GM13976 (cell line): ENCODE data around the gene TDO2.

ENCODE experiments used
- DNase-seq: peaks from one replicate; pipeline ENCODE4 v3.0.0; 2012; ENCODE audit warnings: low spot score
- in situ Hi-C: fragments of 300-500 bp; cut with MboI; formaldehyde crosslinking; loops from one replicate; pipeline ENCODE4 v1.12.0; 2022; ENCODE audit warnings: low sequenced_read_pairs, mixed read lengths, inconsistent platforms; ENCODE audit not compliant: unreplicated experiment
- TF ChIP-seq, protein P1 (sequence below): IDR thresholded peaks from 2 replicates; pipeline ENCODE4 v1.5.1; 2012; ENCODE audit warnings: borderline replicate concordance, mild to moderate bottlenecking; ENCODE audit not compliant: insufficient read depth; ENCODE audit errors: extremely low read depth, missing control alignments, control extremely low read depth

The TDO2 gene

DNA sequence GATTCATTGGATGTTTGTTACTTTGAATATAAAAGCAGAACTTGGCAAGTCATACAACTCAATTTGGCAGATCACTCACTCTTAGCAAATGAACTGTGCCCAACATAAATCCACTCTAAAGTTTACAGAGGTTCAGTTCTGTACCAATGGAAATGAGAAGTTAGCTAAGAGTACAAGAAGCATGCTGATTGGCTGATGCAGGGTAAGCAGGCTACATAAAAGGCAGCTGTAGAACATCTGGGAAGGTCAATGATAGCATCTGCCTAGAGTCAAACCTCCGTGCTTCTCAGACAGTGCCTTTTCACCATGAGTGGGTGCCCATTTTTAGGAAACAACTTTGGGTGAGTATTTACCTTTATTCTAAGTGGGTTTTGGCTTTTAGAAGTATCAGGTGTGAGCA is at the start of gene TDO2:
Gene TDO2 (plus strand): TSS at position 244 of the 400 bp plus-strand sequence. CDS start 63 bp downstream, at position 307.
- in situ Hi-C loops: no loop called here
- TF ChIP-seq, protein P1, sequence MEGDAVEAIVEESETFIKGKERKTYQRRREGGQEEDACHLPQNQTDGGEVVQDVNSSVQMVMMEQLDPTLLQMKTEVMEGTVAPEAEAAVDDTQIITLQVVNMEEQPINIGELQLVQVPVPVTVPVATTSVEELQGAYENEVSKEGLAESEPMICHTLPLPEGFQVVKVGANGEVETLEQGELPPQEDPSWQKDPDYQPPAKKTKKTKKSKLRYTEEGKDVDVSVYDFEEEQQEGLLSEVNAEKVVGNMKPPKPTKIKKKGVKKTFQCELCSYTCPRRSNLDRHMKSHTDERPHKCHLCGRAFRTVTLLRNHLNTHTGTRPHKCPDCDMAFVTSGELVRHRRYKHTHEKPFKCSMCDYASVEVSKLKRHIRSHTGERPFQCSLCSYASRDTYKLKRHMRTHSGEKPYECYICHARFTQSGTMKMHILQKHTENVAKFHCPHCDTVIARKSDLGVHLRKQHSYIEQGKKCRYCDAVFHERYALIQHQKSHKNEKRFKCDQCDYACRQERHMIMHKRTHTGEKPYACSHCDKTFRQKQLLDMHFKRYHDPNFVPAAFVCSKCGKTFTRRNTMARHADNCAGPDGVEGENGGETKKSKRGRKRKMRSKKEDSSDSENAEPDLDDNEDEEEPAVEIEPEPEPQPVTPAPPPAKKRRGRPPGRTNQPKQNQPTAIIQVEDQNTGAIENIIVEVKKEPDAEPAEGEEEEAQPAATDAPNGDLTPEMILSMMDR: no peak
- DNase-seq: no peak

DNA sequence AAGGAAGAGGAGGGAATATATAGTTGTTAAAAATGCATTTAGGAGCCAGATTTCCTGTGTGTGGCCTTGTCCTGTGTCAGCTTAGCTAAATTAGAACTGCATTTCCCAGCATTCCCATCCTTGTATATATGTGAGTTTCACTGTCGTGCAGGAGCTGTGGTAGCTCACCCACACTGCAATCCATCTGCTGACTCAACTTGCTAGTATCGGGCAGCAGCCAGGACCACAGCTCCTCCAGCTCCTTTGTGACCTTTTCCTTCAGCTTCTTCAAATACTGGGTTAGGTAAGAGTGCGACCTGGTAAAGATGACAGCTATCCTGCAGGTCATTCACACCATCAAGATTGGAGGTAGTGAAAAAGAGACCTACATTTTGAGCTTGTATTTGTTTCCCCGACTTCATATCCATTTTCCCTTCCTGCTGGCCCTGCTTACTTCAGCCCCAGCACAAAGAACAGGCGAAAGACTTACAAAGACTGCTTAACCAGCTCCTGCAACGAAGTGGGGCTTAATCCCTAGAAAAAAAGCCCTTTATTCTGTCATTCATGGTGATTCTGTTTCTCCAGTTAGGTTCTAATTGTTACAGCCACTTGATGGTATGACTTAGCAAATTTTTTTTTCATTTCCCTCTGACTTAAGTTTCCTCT is 48.8 kb upstream of the TDO2 start:
- in situ Hi-C loops: no loop called here
- DNase-seq: no peak
- TF ChIP-seq, protein P1: no peak

DNA sequence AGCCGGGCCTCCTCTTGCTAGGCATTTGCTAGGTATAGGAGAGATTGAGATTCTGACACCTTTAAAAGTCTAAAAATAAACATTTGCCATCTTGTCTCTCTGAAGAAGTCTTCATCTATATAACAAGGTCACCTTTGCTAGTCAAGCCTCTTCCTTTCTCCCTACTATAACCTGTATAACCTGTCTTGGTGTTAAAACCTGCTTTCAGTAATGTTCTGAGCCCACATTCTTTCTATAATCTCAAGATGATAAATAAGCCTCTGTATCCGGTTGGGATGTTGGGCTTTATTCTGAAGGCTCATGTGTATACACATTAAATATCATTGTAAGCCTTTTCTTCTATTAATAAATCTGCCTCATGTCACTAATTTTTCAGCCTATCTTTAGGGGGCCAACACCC is 47.6 kb upstream of the TDO2 start:
- TF ChIP-seq, protein P1: no peak
- in situ Hi-C loops: no loop called here

DNA sequence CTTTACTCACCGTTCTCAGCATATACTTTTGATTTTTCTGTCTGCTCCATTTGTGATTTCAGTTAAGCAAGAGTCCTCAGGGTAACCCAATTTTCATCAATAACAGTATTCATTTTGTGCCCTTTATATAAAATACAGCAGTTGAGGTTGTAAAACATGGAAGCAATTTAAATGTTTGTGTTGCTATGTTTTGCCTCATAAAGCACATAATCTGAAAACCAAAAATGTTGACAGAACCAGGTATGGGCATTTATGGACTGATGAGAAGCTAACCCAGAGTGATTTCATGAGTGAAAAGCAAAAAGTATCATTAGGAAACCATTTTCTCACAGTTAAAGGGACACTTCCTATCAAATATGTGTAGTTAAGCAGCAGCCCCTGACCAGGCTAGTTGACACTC is 37.3 kb upstream of the TDO2 start, which contains the start of gene ASIC5:
Gene ASIC5 (minus strand): TSS at position 101 of the 400 bp plus-strand sequence. CDS start 51 bp downstream, at position 50.
- DNase-seq: no peak
- TF ChIP-seq, protein P1: no peak
- in situ Hi-C loops: no loop called here

More for the DNA sequence above, 47.6 kb upstream of the TDO2 start:
- no peak for DNase-seq

DNA sequence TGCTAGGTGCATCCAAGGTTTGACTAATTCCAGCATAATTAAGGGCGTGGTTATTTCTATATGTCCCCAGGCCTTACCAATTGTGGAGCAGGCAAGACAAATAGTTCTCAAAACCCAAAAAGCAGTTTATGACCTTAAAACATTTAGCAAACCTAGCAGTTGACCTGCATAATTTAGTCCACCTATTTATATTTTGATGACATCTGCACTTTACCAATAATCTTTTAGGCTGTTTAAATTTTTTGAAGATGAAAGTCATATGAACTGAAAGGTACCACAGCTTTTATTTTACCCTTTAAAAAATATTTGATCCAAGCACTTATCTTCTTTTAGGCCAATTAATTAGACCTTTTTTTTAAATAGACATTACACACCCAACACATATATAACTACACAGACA is 27.6 kb upstream of the TDO2 start:
- TF ChIP-seq, protein P1: no peak
- no peak for DNase-seq
- in situ Hi-C loops: no loop called here

DNA sequence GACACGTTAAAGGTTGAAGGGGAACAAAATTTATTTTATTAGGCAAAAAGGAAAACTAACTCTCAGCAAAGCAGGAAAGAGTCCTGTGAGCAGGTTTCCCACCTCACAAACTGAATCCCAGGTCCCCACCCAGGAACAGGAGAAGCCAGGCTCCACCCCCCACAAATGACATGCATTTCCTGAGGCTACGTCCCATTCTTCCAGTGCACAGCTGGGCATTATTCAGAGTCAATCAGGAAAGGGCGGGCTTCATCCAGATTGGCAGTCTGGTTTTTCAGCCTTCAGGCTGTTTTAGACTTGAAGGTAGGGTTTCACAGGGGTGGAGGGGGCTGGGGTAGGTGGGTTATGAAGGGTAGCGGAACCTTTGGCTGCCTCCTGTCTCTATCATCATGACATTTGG is 25.5 kb upstream of the TDO2 start:
- in situ Hi-C loops: no loop called here
- DNase-seq: no peak
- TF ChIP-seq, protein P1: no peak

GRCh38 chr4:155878611-155879010 is 24.9 kb upstream of the TDO2 start:
- TF ChIP-seq, protein P1: no peak
- in situ Hi-C loops: no loop called here
- no peak for DNase-seq
